Kidney (tissue), 14 donors: ENCODE data around the gene CLEC3B. TPM values are rescaled to one million over a fixed set of nuclear protein-coding genes. Genes with fewer than 3 reads are reported as not detected.

Experiments used
- DNase-seq, 5 donors: peaks; one replicate each; pipeline ENCODE4 v3.0.0-alpha.2; 2013 to 2020
- FAIRE-seq: peaks from 2 replicates; lab custom pipeline; 2012; peaks lifted over from hg19 to GRCh38; lab: Jason Lieb, UNC
- H3K27ac ChIP-seq, 2 donors: one replicate each; pipeline ENCODE4 v1.7.0; 2013; ENCODE audit warnings: low read depth in 2 of 2, low read length in 2 of 2, inconsistent platforms in 1 of 2
- H3K27me3 ChIP-seq: one replicate; pipeline ENCODE4 v1.7.1; 2013; ENCODE audit warnings: low read length, inconsistent platforms; ENCODE audit not compliant: control insufficient read depth, insufficient read depth
- H3K36me3 ChIP-seq, 3 donors: one replicate each; pipeline versions ENCODE4 v1.7.0 to v1.7.1; 2013; ENCODE audit warnings: low read length in 3 of 3, control low read depth in 1 of 3, inconsistent platforms in 1 of 3; ENCODE audit not compliant: insufficient read depth in 3 of 3, control insufficient read depth in 2 of 3
- H3K4me1 ChIP-seq, 3 donors: one replicate each; pipeline versions ENCODE4 v1.7.0 to v1.7.1; 2013; ENCODE audit warnings: low read length in 3 of 3, inconsistent platforms in 1 of 3, low read depth in 1 of 3; ENCODE audit not compliant: control insufficient read depth in 2 of 3, insufficient read depth in 2 of 3
- H3K4me3 ChIP-seq, 3 donors: one replicate each; pipeline versions ENCODE4 v1.7.0 to v1.8.1; 2013; ENCODE audit warnings: low read length in 3 of 3, control low read depth in 1 of 3, inconsistent platforms in 1 of 3
- H3K9ac ChIP-seq, 3 donors: one replicate each; pipeline versions ENCODE4 v1.7.0 to v1.7.1; 2013; ENCODE audit warnings: low read length in 3 of 3, control low read depth in 1 of 3, inconsistent platforms in 1 of 3
- H3K9me3 ChIP-seq, 3 donors: one replicate each; pipeline versions ENCODE4 v1.7.0 to v1.7.1; 2013; ENCODE audit warnings: low read length in 3 of 3, control low read depth in 1 of 3, inconsistent platforms in 1 of 3; ENCODE audit not compliant: control insufficient read depth in 2 of 3, insufficient read depth in 1 of 3
- CTCF ChIP-seq: IDR thresholded peaks from 3 replicates; pipeline ENCODE4 v1.5.1; 2012; ENCODE audit warnings: mild to moderate bottlenecking, moderate library complexity, borderline replicate concordance; ENCODE audit not compliant: insufficient read depth; ENCODE audit errors: extremely low read depth
- intact Hi-C: fragments of 100-400 bp; cut with DNase I; formaldehyde crosslinking; loops from one replicate; pipeline ENCODE4 v1.11.1; 2022
- polyA plus RNA-seq: library from polyadenylated mRNA; stranded (reverse); fragments of 350-450 nt; fragmentation: Illumina TruSeq; extraction: RNeasy Lipid Tissue Mini Kit (QIAGEN cat#74804); gene quantifications from one replicate; pipeline ENCODE4 v1.2.3, GENCODE V29; 2014; ENCODE audit warnings: low read depth, low replicate concordance; ENCODE audit not compliant: insufficient read depth
- total RNA-seq: library from RNA; stranded (reverse); fragmentation: NEBNext Ultra II Directional; extraction: Animal tissue kit (Norgen Biotek cat#: 25700); gene quantifications from one replicate; pipeline ENCODE4 v1.2.1, GENCODE V29; 2021
- donor health status: control.
- donor health status: control.
- donor health status: control.
- donor health status: control.
- donor health status: control.
- donor health status: DM: yes; HTN: yes; CAD: no.
- donor health status: Normal renal cell carcinoma (clear cell type).

Gene CLEC3B
- total and polyA plus RNA-seq, 2 donors from 2014 or later = 45.3 to 284 TPM

- Histone ChIP-seq H3K9me3 (no peaks in the 10 kb centered on the region), H3K36me3 (no peaks in the 10 kb centered on the region), H3K4me1 (no peaks in the 10 kb centered on the region), H3K4me3 (no peak overlapping the region), H3K9ac (no peak overlapping the region), H3K27ac (no peak overlapping the region), H3K27me3 (no peaks in the 10 kb centered on the region)
- DNase-seq (no peak), FAIRE-seq (no peak)
- intact Hi-C loops = no loop called here
- no peak for TF ChIP-seq CTCF
Observed at GRCh38 chr3:45084361-45084760, 58.3 kb downstream of the CLEC3B start.

- TF ChIP-seq CTCF = no peak
- no peaks in the 10 kb centered on the region for H3K36me3 ChIP-seq
- no peak for FAIRE-seq
Observed at GRCh38 chr3:45084820-45085816, 59.0 kb downstream of the CLEC3B start.

More at GRCh38 chr3:45084820-45085816, 59.0 kb downstream of the CLEC3B start:
- intact Hi-C loops = no loop called here
- Histone ChIP-seq H3K9ac (no peak overlapping the region), H3K4me3 (no peak overlapping the region), H3K9me3 (no peaks in the 10 kb centered on the region), H3K27me3 (no peaks in the 10 kb centered on the region), H3K27ac (no peak overlapping the region), H3K4me1 (no peaks in the 10 kb centered on the region)
- DNase-seq = no peak

Other genes with a start within 250 kb of the CLEC3B start
- gene TMEM42, start 164.4 kb upstream of the CLEC3B start, total RNA-seq = 17.7 TPM
- 33.6 TPM for gene TMEM42, start 164.4 kb upstream of the CLEC3B start, polyA plus RNA-seq
- gene TGM4, start 151.7 kb upstream of the CLEC3B start, total RNA-seq = not detected
- gene TGM4, start 151.7 kb upstream of the CLEC3B start, polyA plus RNA-seq = not detected
- 71.5 TPM for gene ZDHHC3, start 50.1 kb upstream of the CLEC3B start, total RNA-seq
- 60.2 TPM for gene ZDHHC3, start 50.1 kb upstream of the CLEC3B start, polyA plus RNA-seq
- 43.8 TPM for gene EXOSC7, start 50.1 kb upstream of the CLEC3B start, total RNA-seq
- 71.8 TPM for gene EXOSC7, start 50.1 kb upstream of the CLEC3B start, polyA plus RNA-seq
- 39.6 TPM for gene CDCP1, start 120.1 kb downstream of the CLEC3B start, total RNA-seq
- 3.7 TPM for gene CDCP1, start 120.1 kb downstream of the CLEC3B start, polyA plus RNA-seq
- 5.1 TPM for gene TMEM158, start 200.0 kb downstream of the CLEC3B start, total RNA-seq
- gene TMEM158, start 200.0 kb downstream of the CLEC3B start, polyA plus RNA-seq = 3.1 TPM